ENCODE measurements around the gene MAP2K5. TPM values are rescaled to one million over a fixed set of nuclear protein-coding genes. Genes with fewer than 3 reads are reported as not detected.

Gene MAP2K5
- total RNA-seq, 1 donor from 2014 or later: 14.9 TPM

GRCh38 chr15:67834581-67835296 is 292.2 kb downstream of the MAP2K5 start:
- no peak for DNase-seq (ENCODE audit: low spot score)

- no peak for DNase-seq (ENCODE audit: low spot score)
These were observed 293.0 kb downstream of the MAP2K5 start for GRCh38 chr15:67835297-67836133.

DNA sequence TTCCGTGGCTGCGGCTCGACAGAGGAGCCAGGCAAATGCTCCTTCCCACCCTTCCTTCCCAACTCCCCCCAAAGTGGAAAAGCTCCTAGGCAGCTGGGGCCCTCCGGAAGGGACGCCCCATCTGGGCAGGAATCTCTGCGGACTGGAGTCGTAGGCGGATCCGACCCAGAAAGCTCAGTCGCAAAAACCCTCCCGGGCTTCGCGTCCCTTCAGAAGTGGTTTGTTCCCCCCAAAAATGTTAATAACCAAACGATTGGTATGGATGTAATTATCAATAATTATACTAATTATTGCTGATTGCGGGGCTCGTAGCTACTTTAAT is 293.6 kb downstream of the MAP2K5 start:
- no peak for DNase-seq (ENCODE audit: low spot score)

- no peak for DNase-seq (ENCODE audit: low spot score)
These were observed 294.0 kb downstream of the MAP2K5 start for GRCh38 chr15:67836477-67836876.

DNA sequence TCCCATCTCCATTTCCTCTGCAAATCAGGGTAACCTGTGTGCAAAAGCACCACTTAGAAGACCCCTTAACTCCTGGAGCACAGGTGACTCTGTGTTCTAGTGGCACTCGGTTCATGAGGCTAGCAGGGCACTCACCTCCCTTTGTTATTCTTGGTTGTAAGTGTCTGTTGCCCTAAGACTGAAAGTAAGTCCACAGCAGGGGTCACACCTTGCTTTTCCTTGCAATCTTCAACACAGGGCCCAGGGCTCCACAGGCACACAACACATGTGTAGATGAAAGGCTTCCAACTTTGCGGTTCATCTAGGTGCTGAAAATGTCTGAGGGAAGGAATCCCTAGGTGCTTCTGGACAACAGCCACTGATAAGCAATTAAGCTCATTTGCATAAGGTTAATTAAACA is 294.5 kb downstream of the MAP2K5 start:
- DNase-seq (ENCODE audit: low spot score): no peak

DNA sequence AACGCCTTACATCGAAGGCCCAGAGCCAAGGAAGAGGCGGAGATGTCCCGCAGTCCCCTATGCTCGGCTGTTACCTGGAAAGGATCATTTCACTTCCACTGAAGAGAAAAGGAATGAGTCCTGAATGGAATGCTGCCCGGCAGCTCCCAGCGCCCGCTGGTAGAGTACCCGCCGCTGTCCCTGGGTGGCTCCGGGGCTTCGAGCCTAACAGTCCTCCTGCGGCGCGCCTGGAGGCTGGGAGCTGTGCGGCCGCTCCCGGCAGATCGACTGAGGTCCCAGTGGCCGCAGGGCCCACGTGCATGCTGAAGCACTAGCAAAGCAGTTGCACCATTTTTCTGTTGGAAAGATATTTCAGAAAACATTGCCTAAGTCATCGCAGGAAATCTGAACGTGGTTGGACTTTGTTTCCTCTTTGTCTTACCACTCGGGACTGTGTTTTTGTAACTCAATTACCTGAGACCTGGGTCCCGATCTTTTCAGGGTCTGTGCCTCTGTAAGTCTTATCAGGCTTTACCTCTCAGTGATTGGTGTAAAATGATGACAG is 296.4 kb downstream of the MAP2K5 start:
- DNase-seq (ENCODE audit: low spot score): no peak

GRCh38 chr15:67839499-67839928 is 297.0 kb downstream of the MAP2K5 start:
- no peak for DNase-seq (ENCODE audit: low spot score)

- DNase-seq (ENCODE audit: low spot score): peak; percentile 99
These were observed 297.6 kb downstream of the MAP2K5 start, which contains the start of gene RNU6-1 for GRCh38 chr15:67839929-67840748. RNU6-1 (minus strand) TSS chr15:67840045.

GRCh38 chr15:67840749-67841512 is 298.4 kb downstream of the MAP2K5 start:
- no peak for DNase-seq (ENCODE audit: low spot score)

DNA sequence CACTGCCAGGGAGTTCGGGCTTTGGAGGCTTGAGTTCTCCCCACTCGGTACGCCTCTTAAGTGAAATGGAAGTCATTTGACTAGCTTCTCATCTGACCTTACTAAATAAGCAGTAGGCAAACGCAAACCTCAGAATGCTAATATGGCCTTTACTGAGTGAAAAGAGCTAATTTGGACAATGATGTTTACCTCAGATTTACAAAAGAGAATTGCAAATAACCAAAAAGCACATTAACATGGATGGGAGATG is 298.9 kb downstream of the MAP2K5 start:
- no peak for DNase-seq (ENCODE audit: low spot score)

DNA sequence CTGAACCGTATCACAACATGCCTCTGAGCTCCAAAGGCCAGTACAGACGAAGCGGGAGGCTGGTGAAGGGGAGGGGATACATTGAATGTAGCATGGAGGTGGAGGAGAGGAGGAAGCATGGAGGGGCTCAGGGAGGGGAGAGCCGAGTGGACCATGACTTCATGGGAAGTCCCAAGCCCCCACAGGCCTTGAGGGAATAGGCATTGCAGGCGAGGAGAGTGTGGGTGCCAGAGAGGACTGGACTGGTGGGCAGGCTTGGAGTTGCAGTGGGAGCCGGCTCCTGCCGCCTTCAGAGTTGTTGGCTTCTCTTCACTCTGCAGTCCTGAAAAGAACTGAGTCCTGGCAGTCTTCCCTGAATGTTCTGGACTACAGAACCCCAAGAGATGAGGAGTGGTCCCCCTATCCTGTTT is 300.6 kb downstream of the MAP2K5 start:
- DNase-seq (ENCODE audit: low spot score): no peak

GRCh38 chr15:67843571-67844387 is 301.3 kb downstream of the MAP2K5 start:
- DNase-seq (ENCODE audit: low spot score): no peak

DNA sequence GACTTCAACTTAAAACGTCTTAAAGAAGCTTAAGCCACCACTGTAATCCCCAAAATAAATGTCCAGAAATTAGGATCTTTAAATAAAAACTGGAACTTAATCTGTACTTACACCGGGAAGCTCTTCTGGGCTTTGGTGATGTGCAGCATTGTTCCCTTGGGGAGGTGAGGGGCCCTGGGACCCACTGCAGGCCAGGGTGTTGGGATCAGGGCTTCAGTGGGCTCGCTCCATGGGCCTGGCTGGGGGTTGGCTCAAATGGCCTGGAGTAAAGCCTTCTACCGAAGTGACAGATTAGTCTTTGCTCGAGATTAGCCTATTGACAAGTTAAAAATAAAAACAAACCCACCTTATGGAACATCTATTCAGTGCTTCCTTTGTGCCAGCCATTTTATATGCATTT is 303.5 kb downstream of the MAP2K5 start:
- DNase-seq (ENCODE audit: low spot score): no peak

DNA sequence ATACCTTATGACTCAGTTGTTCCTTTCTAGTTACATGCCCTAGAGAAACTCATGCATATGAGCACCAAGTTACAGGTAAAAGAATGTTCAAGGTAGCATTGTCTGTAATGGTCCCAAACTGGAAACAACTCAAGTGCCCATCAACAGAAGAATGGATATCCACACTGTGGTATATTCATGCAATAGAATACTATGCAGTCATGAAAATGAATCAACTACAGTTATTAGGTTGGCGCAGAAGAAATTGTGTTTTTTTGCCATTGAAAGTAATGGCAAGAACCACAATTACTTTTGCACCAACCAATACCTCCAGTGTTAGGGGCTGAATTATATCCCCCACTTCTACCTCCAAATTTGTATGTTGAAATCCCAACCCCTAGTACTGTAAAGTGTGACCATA is 307.0 kb downstream of the MAP2K5 start:
- no peak for DNase-seq (ENCODE audit: low spot score)

DNA sequence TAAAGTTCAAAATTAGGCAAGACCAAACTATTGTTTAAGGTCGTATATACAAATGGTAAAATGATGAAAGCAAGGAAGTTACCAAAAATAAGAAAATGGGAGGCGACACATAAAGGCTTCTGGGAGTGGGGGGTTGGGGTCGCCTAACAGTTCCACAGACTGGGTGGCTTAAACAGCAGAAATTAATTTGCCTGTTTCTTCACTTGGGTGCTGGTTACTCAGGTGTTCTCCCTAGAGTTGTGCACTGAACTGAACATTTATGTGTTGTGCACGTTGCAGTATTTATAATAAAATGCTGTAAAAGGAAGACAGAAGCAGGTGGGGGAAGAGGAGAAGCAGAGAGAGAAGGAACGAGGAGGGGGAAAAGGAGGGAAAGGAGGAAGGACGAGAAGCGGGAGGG is 307.8 kb downstream of the MAP2K5 start:
- no peak for DNase-seq (ENCODE audit: low spot score)

- no peak for DNase-seq (ENCODE audit: low spot score)
These were observed 308.6 kb downstream of the MAP2K5 start for GRCh38 chr15:67850994-67851571.

DNA sequence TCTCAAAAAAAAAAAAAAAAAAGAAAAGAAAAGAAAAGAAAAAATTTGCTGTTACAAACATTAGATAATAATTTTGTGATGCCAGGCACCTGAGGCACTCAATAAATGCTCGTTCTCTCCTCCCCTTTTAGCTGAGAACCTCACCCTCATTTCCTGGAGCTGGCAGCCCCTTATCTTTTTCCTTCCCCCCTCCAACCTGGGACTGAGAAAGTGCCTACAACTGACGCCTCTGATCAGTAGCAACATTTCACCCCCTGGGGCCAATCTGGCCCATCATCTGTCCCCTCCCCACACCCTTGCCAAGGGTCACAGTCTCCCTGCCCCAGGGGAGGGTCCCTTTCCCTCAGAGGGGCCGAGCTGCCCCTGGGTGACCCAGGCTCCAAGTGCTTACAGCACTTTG is 309.9 kb downstream of the MAP2K5 start:
- no peak for DNase-seq (ENCODE audit: low spot score)

DNA sequence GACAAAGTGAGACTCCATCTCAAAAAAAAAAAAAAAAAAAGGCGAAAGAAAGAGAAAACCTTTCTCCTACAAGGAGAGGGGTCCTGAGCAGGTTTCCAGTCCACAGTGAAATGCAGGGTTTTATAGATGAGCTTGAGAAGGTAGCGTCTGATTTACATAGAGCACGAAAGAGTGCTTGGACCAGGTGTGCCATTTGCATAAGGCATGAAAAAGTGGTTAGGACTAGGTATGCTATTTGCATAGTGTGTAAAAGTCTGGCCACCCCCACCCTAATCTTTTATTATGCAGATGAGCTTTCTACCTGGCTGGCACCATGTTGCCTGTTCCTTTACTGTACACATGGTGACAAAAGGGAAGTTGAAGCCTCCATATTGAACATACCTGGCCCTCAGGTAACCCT is 311.0 kb downstream of the MAP2K5 start:
- DNase-seq (ENCODE audit: low spot score): no peak

GRCh38 chr15:67854358-67854757 is 311.9 kb downstream of the MAP2K5 start:
- DNase-seq (ENCODE audit: low spot score): no peak

DNA sequence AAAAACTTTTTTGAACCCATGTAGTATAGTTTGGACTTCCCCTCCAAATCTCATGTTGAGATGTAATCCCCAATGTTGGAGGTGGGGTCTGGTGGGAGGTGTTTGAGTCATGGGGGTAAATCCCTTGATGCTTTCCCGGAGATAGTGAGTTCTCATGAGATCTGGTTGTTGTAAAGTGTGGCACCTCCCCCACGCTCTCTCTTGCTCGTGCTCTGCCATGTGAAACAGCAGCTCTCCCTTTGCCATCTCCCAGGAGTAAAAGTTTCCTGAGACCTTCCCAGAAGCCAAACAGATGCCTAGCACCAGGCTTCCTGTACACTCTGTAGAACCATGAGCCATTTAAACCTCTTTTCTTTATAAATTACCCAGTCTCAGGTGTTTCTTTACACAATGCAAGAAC is 313.3 kb downstream of the MAP2K5 start:
- no peak for DNase-seq (ENCODE audit: low spot score)

Data from mesenteric fat pad (tissue), 1 donor.